Esophagus muscularis mucosa (tissue), 3 donors: ENCODE results near the gene OR2H1.

ENCODE experiments used
- CTCF ChIP-seq, 3 experiments: fragments of 200-600 bp in 2 of 3; fragments of 450-650 bp in 1 of 3; sonication (generic) in 2 of 3; IDR thresholded peaks; one replicate each; pipeline ENCODE4 v1.5.1; 2017 to 2019; ENCODE audit warnings: antibody characterized with exemption in 3 of 3, mild to moderate bottlenecking in 2 of 3, moderate library complexity in 1 of 3
- POLR2A ChIP-seq: fragments of 450-650 bp; IDR thresholded peaks from one replicate; pipeline ENCODE4 v1.6.1; 2017; ENCODE audit warnings: antibody characterized with exemption, moderate library complexity, mild to moderate bottlenecking, low read depth

GRCh38 chr6:29465279-29465678, 8.3 kb downstream of the OR2H1 start:
- TF ChIP-seq POLR2A = no peak
- TF ChIP-seq CTCF (IDR thresholded peaks at IDR 0.05) = no peak
